ENCODE results near the gene OTOG.

OTOG gene

GRCh38 chr11:17601676-17602075 lies 54.6 kb downstream of the OTOG start:
- H3K4me3 ChIP-seq (ENCODE audit: low read depth in 1 of 2, low read length in 2 of 2), result no peak overlapping the region
- H3K27ac ChIP-seq (ENCODE audit: low read length), result no peak overlapping the region
- H3K9me3 ChIP-seq (ENCODE audit: control insufficient read depth in 1 of 2, low read length in 2 of 2), result no peaks in the 10 kb centered on the region
- H3K36me3 ChIP-seq (ENCODE audit: control insufficient read depth in 1 of 2, insufficient read depth in 2 of 2, low read length in 2 of 2), result no peaks in the 10 kb centered on the region
- peaks cover 4% of the 10 kb centered on the region for H3K27me3 ChIP-seq (ENCODE audit: low read depth, low read length)
- no peaks in the 10 kb centered on the region for H3K4me1 ChIP-seq (ENCODE audit: control insufficient read depth in 1 of 2, insufficient read depth in 2 of 2, low read length in 2 of 2)

GRCh38 chr11:17602105-17603001 lies 55.3 kb downstream of the OTOG start:
- Histone ChIP-seq H3K4me3 (ENCODE audit: low read depth in 1 of 2, low read length in 2 of 2) (no peak overlapping the region), H3K4me1 (ENCODE audit: control insufficient read depth in 1 of 2, insufficient read depth in 2 of 2, low read length in 2 of 2) (no peaks in the 10 kb centered on the region), H3K27me3 (ENCODE audit: low read depth, low read length) (peaks cover 4% of the 10 kb centered on the region), H3K27ac (ENCODE audit: low read length) (no peak overlapping the region), H3K36me3 (ENCODE audit: control insufficient read depth in 1 of 2, insufficient read depth in 2 of 2, low read length in 2 of 2) (no peaks in the 10 kb centered on the region), H3K9me3 (ENCODE audit: control insufficient read depth in 1 of 2, low read length in 2 of 2) (no peaks in the 10 kb centered on the region)

- no peak overlapping the region for H3K4me3 ChIP-seq (ENCODE audit: low read depth in 1 of 2, low read length in 2 of 2)
- H3K27me3 ChIP-seq (ENCODE audit: low read depth, low read length), result peaks cover 4% of the 10 kb centered on the region
- H3K36me3 ChIP-seq (ENCODE audit: control insufficient read depth in 1 of 2, insufficient read depth in 2 of 2, low read length in 2 of 2), result no peaks in the 10 kb centered on the region
- H3K27ac ChIP-seq (ENCODE audit: low read length), result no peak overlapping the region
- no peaks in the 10 kb centered on the region for H3K9me3 ChIP-seq (ENCODE audit: control insufficient read depth in 1 of 2, low read length in 2 of 2)
- no peaks in the 10 kb centered on the region for H3K4me1 ChIP-seq (ENCODE audit: control insufficient read depth in 1 of 2, insufficient read depth in 2 of 2, low read length in 2 of 2)
Observed at GRCh38 chr11:17603056-17603825, 56.2 kb downstream of the OTOG start.

GRCh38 chr11:17604201-17604914 lies 57.3 kb downstream of the OTOG start:
- peaks cover 1% of the 10 kb centered on the region for H3K27me3 ChIP-seq (ENCODE audit: low read depth, low read length)
- H3K4me1 ChIP-seq (ENCODE audit: control insufficient read depth in 1 of 2, insufficient read depth in 2 of 2, low read length in 2 of 2), result no peaks in the 10 kb centered on the region
- no peaks in the 10 kb centered on the region for H3K9me3 ChIP-seq (ENCODE audit: control insufficient read depth in 1 of 2, low read length in 2 of 2)
- H3K36me3 ChIP-seq (ENCODE audit: control insufficient read depth in 1 of 2, insufficient read depth in 2 of 2, low read length in 2 of 2), result no peaks in the 10 kb centered on the region
- no peak overlapping the region for H3K4me3 ChIP-seq (ENCODE audit: low read depth in 1 of 2, low read length in 2 of 2)
- no peak overlapping the region for H3K27ac ChIP-seq (ENCODE audit: low read length)

GRCh38 chr11:17604915-17605233 lies 57.8 kb downstream of the OTOG start:
- no peak overlapping the region for H3K27ac ChIP-seq (ENCODE audit: low read length)
- H3K4me1 ChIP-seq (ENCODE audit: control insufficient read depth in 1 of 2, insufficient read depth in 2 of 2, low read length in 2 of 2), result no peaks in the 10 kb centered on the region

DNA sequence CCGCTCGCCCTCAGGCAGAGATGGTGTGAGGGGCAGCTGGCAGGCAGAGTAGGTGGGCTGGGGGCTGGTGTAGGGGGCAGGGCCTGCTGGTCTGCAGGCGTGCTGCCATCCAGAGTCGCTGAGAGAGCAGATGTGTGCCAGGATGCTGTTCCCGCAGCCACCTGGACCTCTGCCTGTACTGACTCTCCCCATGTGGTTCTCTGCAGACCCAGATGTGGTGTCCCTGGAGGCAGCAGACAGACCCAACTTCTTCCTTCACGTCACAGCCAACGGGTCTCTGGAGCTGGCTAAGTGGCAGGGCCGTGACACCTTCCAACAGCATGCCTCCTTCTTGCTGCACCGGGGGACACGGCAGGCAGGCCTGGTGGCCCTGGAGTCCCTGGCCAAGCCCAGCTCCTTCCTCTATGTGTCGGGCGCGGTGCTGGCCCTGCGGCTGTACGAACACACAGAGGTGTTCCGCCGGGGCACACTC lies 58.6 kb downstream of the OTOG start:
- H3K9me3 ChIP-seq (ENCODE audit: control insufficient read depth in 1 of 2, low read length in 2 of 2), result no peaks in the 10 kb centered on the region
- H3K36me3 ChIP-seq (ENCODE audit: control insufficient read depth in 1 of 2, insufficient read depth in 2 of 2, low read length in 2 of 2), result no peaks in the 10 kb centered on the region
- H3K4me3 ChIP-seq (ENCODE audit: low read depth in 1 of 2, low read length in 2 of 2), result no peak overlapping the region
- H3K4me1 ChIP-seq (ENCODE audit: control insufficient read depth in 1 of 2, insufficient read depth in 2 of 2, low read length in 2 of 2), result no peaks in the 10 kb centered on the region
- H3K27me3 ChIP-seq (ENCODE audit: low read depth, low read length), result no peaks in the 10 kb centered on the region
- H3K27ac ChIP-seq (ENCODE audit: low read length), result no peak overlapping the region

More at GRCh38 chr11:17604915-17605233, 57.8 kb downstream of the OTOG start:
- no peak overlapping the region for H3K4me3 ChIP-seq (ENCODE audit: low read depth in 1 of 2, low read length in 2 of 2)
- H3K9me3 ChIP-seq (ENCODE audit: control insufficient read depth in 1 of 2, low read length in 2 of 2), result no peaks in the 10 kb centered on the region
- H3K27me3 ChIP-seq (ENCODE audit: low read depth, low read length), result no peaks in the 10 kb centered on the region
- H3K36me3 ChIP-seq (ENCODE audit: control insufficient read depth in 1 of 2, insufficient read depth in 2 of 2, low read length in 2 of 2), result no peaks in the 10 kb centered on the region

DNA sequence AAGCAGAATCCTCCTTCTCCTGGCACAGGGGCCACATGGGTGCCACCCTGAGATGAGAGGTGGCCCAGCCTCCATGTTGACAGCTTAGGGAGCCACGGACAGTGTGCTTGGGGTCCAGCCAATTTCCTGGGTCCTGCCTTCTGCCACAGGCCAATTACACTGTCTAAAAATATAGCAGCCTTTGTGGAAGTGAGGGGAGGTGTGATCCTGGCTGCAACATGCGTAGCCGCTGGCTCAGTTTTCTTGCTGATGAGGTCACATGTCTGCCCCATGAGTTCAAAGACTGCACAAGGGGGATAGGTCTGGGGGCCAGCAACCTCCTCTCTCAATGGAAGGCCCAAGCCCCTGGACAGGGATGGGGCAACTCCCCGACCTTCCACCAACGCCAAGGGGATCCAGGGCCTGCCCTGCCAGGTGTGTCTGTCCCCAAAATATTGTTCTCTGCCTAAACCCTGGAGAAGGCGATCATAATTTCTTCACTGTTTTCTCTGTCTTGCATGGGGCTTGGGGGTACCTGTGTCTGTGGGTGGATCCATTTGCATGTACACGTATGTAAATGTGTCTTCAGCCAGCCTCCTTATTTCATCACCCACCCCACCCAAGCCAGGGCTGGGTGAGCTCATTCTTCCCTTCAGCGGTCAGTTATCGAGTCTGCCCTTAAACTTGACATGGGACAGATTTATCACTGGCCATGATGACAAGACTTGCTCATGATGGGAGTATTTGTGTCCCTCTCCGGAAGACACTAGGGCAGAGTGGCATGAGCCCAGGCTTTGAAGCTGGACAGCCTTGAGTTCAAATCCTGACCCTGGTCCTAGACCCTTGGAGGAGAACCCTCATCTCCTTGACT lies 59.4 kb downstream of the OTOG start:
- Histone ChIP-seq H3K27me3 (ENCODE audit: low read depth, low read length) (no peaks in the 10 kb centered on the region), H3K4me1 (ENCODE audit: control insufficient read depth in 1 of 2, insufficient read depth in 2 of 2, low read length in 2 of 2) (no peaks in the 10 kb centered on the region), H3K9me3 (ENCODE audit: control insufficient read depth in 1 of 2, low read length in 2 of 2) (no peaks in the 10 kb centered on the region), H3K36me3 (ENCODE audit: control insufficient read depth in 1 of 2, insufficient read depth in 2 of 2, low read length in 2 of 2) (no peaks in the 10 kb centered on the region), H3K4me3 (ENCODE audit: low read depth in 1 of 2, low read length in 2 of 2) (no peak overlapping the region), H3K27ac (ENCODE audit: low read length) (no peak overlapping the region)

DNA sequence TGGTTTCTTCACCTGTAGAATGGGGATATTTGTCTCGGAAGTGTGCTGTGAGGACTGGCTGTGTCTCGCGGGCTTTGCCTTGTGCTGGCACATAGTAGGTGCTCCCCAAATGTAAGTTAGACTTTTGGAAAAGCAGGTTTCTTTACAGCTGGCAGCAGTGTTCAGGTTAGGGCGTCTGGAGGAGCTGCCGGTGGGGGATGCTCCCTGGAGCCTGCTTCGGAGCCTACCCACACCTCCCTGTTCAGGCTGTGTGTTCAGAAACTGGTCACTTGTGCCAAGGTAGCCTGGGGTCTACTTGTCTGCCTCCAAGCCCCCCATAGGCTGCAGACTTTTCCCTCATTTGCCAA lies 60.0 kb downstream of the OTOG start:
- no peaks in the 10 kb centered on the region for H3K9me3 ChIP-seq (ENCODE audit: control insufficient read depth in 1 of 2, low read length in 2 of 2)
- no peak overlapping the region for H3K4me3 ChIP-seq (ENCODE audit: low read depth in 1 of 2, low read length in 2 of 2)
- H3K27me3 ChIP-seq (ENCODE audit: low read depth, low read length), result no peaks in the 10 kb centered on the region
- H3K4me1 ChIP-seq (ENCODE audit: control insufficient read depth in 1 of 2, insufficient read depth in 2 of 2, low read length in 2 of 2), result no peaks in the 10 kb centered on the region
- no peak overlapping the region for H3K27ac ChIP-seq (ENCODE audit: low read length)
- no peaks in the 10 kb centered on the region for H3K36me3 ChIP-seq (ENCODE audit: control insufficient read depth in 1 of 2, insufficient read depth in 2 of 2, low read length in 2 of 2)

DNA sequence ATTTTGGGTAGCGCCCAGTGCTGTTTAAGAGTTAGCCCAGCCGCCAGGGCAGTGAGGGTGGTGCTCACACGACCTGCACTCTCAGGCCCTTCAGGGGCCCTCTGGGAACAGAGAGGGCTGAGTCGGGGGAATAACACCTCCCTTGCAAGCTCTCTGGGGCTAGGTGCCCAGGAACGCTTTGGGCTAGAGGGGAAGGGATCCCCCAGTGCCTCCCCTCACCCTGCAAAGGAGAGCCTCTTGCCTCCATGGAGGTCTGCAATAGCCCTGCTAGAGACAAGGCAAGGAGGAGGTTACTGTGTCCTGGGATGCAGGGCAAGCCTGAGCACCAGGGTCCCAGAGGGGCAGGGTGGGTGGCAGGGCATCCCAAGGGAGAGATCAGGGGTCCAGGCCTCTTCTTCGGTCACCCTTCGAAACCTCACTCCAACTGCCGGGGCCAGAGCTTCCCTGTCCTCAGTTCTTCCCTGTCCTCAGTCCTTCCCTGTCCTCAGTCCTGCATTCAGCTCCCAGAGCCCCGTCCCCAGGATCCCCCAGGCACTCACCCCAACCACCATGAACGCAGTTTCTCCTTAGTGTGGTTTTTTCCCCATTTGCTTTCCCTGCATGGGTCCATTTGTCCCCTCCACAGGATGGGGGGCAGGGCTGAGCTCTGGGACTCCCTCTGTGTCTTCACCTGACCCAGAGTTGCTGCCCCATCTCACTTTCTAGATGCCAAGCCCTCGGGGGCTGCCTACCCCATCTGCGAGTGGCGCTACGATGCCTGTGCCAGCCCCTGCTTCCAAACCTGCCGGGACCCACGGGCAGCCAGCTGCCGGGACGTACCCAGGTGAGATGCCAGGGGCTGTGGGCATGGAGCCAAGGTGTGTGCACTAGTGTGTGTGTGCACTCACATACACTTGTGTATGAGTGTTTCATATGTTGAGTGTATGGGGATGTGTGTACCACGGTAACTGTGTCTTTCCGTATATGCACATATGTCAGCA lies 60.8 kb downstream of the OTOG start:
- Histone ChIP-seq H3K36me3 (ENCODE audit: control insufficient read depth in 1 of 2, insufficient read depth in 2 of 2, low read length in 2 of 2) (no peaks in the 10 kb centered on the region), H3K4me3 (ENCODE audit: low read depth in 1 of 2, low read length in 2 of 2) (no peak overlapping the region), H3K9me3 (ENCODE audit: control insufficient read depth in 1 of 2, low read length in 2 of 2) (no peaks in the 10 kb centered on the region), H3K27me3 (ENCODE audit: low read depth, low read length) (no peaks in the 10 kb centered on the region), H3K27ac (ENCODE audit: low read length) (no peak overlapping the region), H3K4me1 (ENCODE audit: control insufficient read depth in 1 of 2, insufficient read depth in 2 of 2, low read length in 2 of 2) (no peaks in the 10 kb centered on the region)

DNA sequence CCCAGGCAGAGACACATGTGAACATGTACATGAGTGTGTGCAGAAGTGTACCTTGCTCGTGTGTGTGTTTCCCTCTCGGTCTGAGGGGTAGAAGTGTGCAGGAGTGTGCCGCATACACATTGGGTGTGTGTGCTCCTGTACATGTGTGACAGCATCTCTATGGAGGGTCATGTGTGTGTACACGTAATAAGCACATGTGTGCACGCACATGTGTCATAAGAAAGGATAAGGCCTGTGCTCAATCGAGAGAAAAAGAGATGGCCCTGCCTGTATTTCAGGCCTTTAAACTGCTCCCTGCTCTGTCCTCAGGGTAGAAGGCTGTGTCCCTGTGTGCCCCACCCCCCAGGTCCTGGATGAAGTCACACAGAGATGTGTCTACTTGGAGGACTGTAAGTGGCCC lies 61.8 kb downstream of the OTOG start:
- Histone ChIP-seq H3K4me3 (ENCODE audit: low read depth in 1 of 2, low read length in 2 of 2) (no peak overlapping the region), H3K27me3 (ENCODE audit: low read depth, low read length) (no peaks in the 10 kb centered on the region), H3K27ac (ENCODE audit: low read length) (no peak overlapping the region), H3K9me3 (ENCODE audit: control insufficient read depth in 1 of 2, low read length in 2 of 2) (no peaks in the 10 kb centered on the region), H3K4me1 (ENCODE audit: control insufficient read depth in 1 of 2, insufficient read depth in 2 of 2, low read length in 2 of 2) (no peaks in the 10 kb centered on the region), H3K36me3 (ENCODE audit: control insufficient read depth in 1 of 2, insufficient read depth in 2 of 2, low read length in 2 of 2) (no peaks in the 10 kb centered on the region)

All from muscle layer of duodenum (tissue), 2 donors.